ENCODE data around the gene MYCT1. TPM values are rescaled to one million over a fixed set of nuclear protein-coding genes. Genes with fewer than 3 reads are reported as not detected.

The MYCT1 gene
- total and polyA plus RNA-seq, 2 experiments from 2014 or later, result 0.11 TPM; not detected in 1

- Histone ChIP-seq H3F3A (ENCODE audit: insufficient read depth) (no peaks in the 10 kb centered on the region), H2AFZ (no peak overlapping the region), H3K4me3 (no peak overlapping the region), H3K27me3 (replicated peaks; ENCODE audit: insufficient read depth) (no peaks in the 10 kb centered on the region), H3K9me3 (ENCODE audit: low read depth) (no peaks in the 10 kb centered on the region), H4K20me1 (ENCODE audit: insufficient read depth) (no peaks in the 10 kb centered on the region), H3K4me1 (ENCODE audit: insufficient read depth) (no peaks in the 10 kb centered on the region), H3K36me3 (ENCODE audit: low read depth) (no peaks in the 10 kb centered on the region), H3K9ac (no peak overlapping the region), H3K79me2 (ENCODE audit: insufficient read depth) (no peaks in the 10 kb centered on the region), H3K27ac (no peak overlapping the region), H3K4me2 (ENCODE audit: unreplicated experiment) (no peak overlapping the region), H3K9me2 (ENCODE audit: insufficient read depth) (no peaks in the 10 kb centered on the region)
- WGBS, 2 experiments (ENCODE audit: low coverage in 1 of 2, low lambda C conversion rate in 2 of 2, missing lambda C conversion rate in 2 of 2), result 53 to 54% methylated on average over 7 of the region's 7 CpGs
- in situ Hi-C loops (cut with MboI), result no loop called here
- no peak for DNase-seq
- TF ChIP-seq EZH2 (IDR thresholded peaks at IDR 0.05; ENCODE audit: insufficient read depth, poor library complexity, severe bottlenecking), result no peak
- no peak for TF ChIP-seq EZH2phosphoT487 (IDR thresholded peaks at IDR 0.05; ENCODE audit: insufficient read depth, low read depth)
These were observed 71.5 kb downstream of the MYCT1 start for GRCh38 chr6:152769159-152769558.

- Histone ChIP-seq H3K9me3 (ENCODE audit: low read depth) (no peaks in the 10 kb centered on the region), H3K4me3 (no peak overlapping the region), H3K27ac (no peak overlapping the region), H3K79me2 (ENCODE audit: insufficient read depth) (no peaks in the 10 kb centered on the region), H3K27me3 (replicated peaks; ENCODE audit: insufficient read depth) (no peaks in the 10 kb centered on the region), H3F3A (ENCODE audit: insufficient read depth) (no peaks in the 10 kb centered on the region), H3K9me2 (ENCODE audit: insufficient read depth) (no peaks in the 10 kb centered on the region), H2AFZ (no peak overlapping the region), H3K4me1 (ENCODE audit: insufficient read depth) (no peaks in the 10 kb centered on the region), H4K20me1 (ENCODE audit: insufficient read depth) (no peaks in the 10 kb centered on the region), H3K4me2 (ENCODE audit: unreplicated experiment) (no peak overlapping the region), H3K36me3 (ENCODE audit: low read depth) (no peaks in the 10 kb centered on the region), H3K9ac (no peak overlapping the region)
- 46 to 47% methylated on average over 2 of the region's 2 CpGs for WGBS, 2 experiments (ENCODE audit: low coverage in 1 of 2, low lambda C conversion rate in 2 of 2, missing lambda C conversion rate in 2 of 2)
- TF ChIP-seq EZH2 (IDR thresholded peaks at IDR 0.05; ENCODE audit: insufficient read depth, poor library complexity, severe bottlenecking) (no peak), EZH2phosphoT487 (IDR thresholded peaks at IDR 0.05; ENCODE audit: insufficient read depth, low read depth) (no peak)
- DNase-seq, result no peak
- in situ Hi-C loops (cut with MboI), result no loop called here
These were observed 72.3 kb downstream of the MYCT1 start for GRCh38 chr6:152769993-152770392.

- Histone ChIP-seq H3K4me3 (no peak overlapping the region), H2AFZ (no peak overlapping the region), H3K9me2 (ENCODE audit: insufficient read depth) (no peaks in the 10 kb centered on the region), H3K4me2 (ENCODE audit: unreplicated experiment) (no peak overlapping the region), H3K9ac (no peak overlapping the region), H3K27me3 (replicated peaks; ENCODE audit: insufficient read depth) (no peaks in the 10 kb centered on the region), H3K9me3 (ENCODE audit: low read depth) (no peaks in the 10 kb centered on the region), H3K36me3 (ENCODE audit: low read depth) (no peaks in the 10 kb centered on the region), H3K79me2 (ENCODE audit: insufficient read depth) (no peaks in the 10 kb centered on the region), H3K4me1 (ENCODE audit: insufficient read depth) (no peaks in the 10 kb centered on the region), H3F3A (ENCODE audit: insufficient read depth) (no peaks in the 10 kb centered on the region), H4K20me1 (ENCODE audit: insufficient read depth) (no peaks in the 10 kb centered on the region), H3K27ac (no peak overlapping the region)
- in situ Hi-C loops (cut with MboI), result no loop called here
- WGBS, 2 experiments (ENCODE audit: low coverage in 1 of 2, low lambda C conversion rate in 2 of 2, missing lambda C conversion rate in 2 of 2), result 28 to 36% methylated on average over 5 of the region's 5 CpGs
- no peak for TF ChIP-seq EZH2 (IDR thresholded peaks at IDR 0.05; ENCODE audit: insufficient read depth, poor library complexity, severe bottlenecking)
- TF ChIP-seq EZH2phosphoT487 (IDR thresholded peaks at IDR 0.05; ENCODE audit: insufficient read depth, low read depth), result no peak
- no peak for DNase-seq
These were observed 73.5 kb downstream of the MYCT1 start for GRCh38 chr6:152771061-152771687.

Other genes with a start within 250 kb of the MYCT1 start
- 95.4 and 129 TPM in 2 replicates for gene SYNE1, start 60.5 kb upstream of the MYCT1 start, total RNA-seq (2014; rRNA removed; shearing (Covaris generic))
- gene SYNE1, start 60.5 kb upstream of the MYCT1 start, polyA plus RNA-seq (2016; fragmentation: Nextera tagmentation; extraction: Ambion mirVana), result 27.1 and 29.2 TPM in 2 replicates
- 0.32 TPM in 1 of 2 replicates, not detected in the other for gene VIP, start 52.9 kb downstream of the MYCT1 start, total RNA-seq (2014; rRNA removed; shearing (Covaris generic))
- gene VIP, start 52.9 kb downstream of the MYCT1 start, polyA plus RNA-seq (2016; fragmentation: Nextera tagmentation; extraction: Ambion mirVana), result 0.20 TPM in 1 of 2 replicates, not detected in the other

Measured in GM23248 (cell line).